T-cell (primary cell): ENCODE measurements around the gene ERICH2. TPM values are rescaled to one million over a fixed set of nuclear protein-coding genes. Genes with fewer than 3 reads are reported as not detected.

Source experiments
- ATAC-seq, 4 experiments: fragments of 200-7000 bp in 3 of 4; fragments of 150-1000 bp in 1 of 4; cut with Tn5 transposase; replicated peaks in 1 of 4; 1 replicate in 3 of 4; 2 replicates in 1 of 4; pipeline ENCODE4 v1.10.0; 2021; ENCODE audit warnings: moderate library complexity in 3 of 4, mild to moderate bottlenecking in 2 of 4, moderate number of reproducible peaks in 1 of 4
- CTCF ChIA-PET, 2 donors: fragments of 300-600 bp; sonication (Branson Sonifier 250); formaldehyde crosslinking; loops; one replicate each; lab custom pipeline; 2022; ENCODE audit warnings: antibody characterized with exemption in 2 of 2; lab: Charles Lee
- POLR2A ChIA-PET, 2 donors: fragments of 300-600 bp; sonication (Branson Sonifier 250); formaldehyde crosslinking; loops; one replicate each; lab custom pipeline; 2022; ENCODE audit warnings: antibody characterized with exemption in 2 of 2; lab: Charles Lee
- DNase-seq, 35 experiments: peaks; one replicate each; pipeline versions ENCODE4 v3.0.0 to v3.0.0-alpha.2; 2013 to 2023
- H3K27ac ChIP-seq: one replicate; pipeline ENCODE4 v1.5.1; 2013; ENCODE audit warnings: low read length
- H3K27me3 ChIP-seq, 2 experiments: replicated peaks in 1 of 2; 1 replicate in 1 of 2; 2 replicates in 1 of 2; pipeline versions ENCODE4 v1.6.1 to v1.7.0; 2013; ENCODE audit warnings: low read length in 1 of 2, mixed read lengths in 1 of 2; ENCODE audit not compliant: control insufficient read depth in 2 of 2, insufficient read depth in 2 of 2; ENCODE audit errors: extremely low read depth in 1 of 2
- H3K36me3 ChIP-seq, 2 donors: 1 replicate in 1 of 2; 2 replicates in 1 of 2; pipeline versions ENCODE4 v1.6.1 to v1.7.0; 2013; ENCODE audit warnings: low read length in 1 of 2; ENCODE audit not compliant: control insufficient read depth in 2 of 2, insufficient read depth in 1 of 2; ENCODE audit errors: extremely low read depth in 1 of 2
- H3K4me1 ChIP-seq, 2 experiments: 1 replicate in 1 of 2; 2 replicates in 1 of 2; pipeline versions ENCODE4 v1.6.1 to v1.7.0; 2013; ENCODE audit warnings: low read length in 2 of 2, mixed read lengths in 1 of 2; ENCODE audit not compliant: insufficient read depth in 2 of 2, control insufficient read depth in 1 of 2; ENCODE audit errors: extremely low read depth in 1 of 2
- H3K4me3 ChIP-seq, 2 donors: 1 replicate in 1 of 2; 2 replicates in 1 of 2; pipeline versions ENCODE4 v1.5.1 to v1.7.0; 2013; ENCODE audit warnings: mild to moderate bottlenecking in 2 of 2, low read length in 1 of 2, moderate library complexity in 1 of 2; ENCODE audit not compliant: control insufficient read depth in 1 of 2; ENCODE audit errors: extremely low read depth in 1 of 2
- H3K9me3 ChIP-seq: 2 replicates; pipeline ENCODE4 v1.7.0; 2013
- H3K27ac Mint-ChIP-seq, 2 donors: one replicate each; pipeline ENCODE4 v1.8.0; 2020 to 2021; ENCODE audit warnings: mild to moderate bottlenecking in 2 of 2, mixed read lengths in 2 of 2
- H3K27me3 Mint-ChIP-seq, 2 donors: one replicate each; pipeline ENCODE4 v1.8.0; 2021 to 2022; ENCODE audit warnings: mixed read lengths in 2 of 2
- H3K36me3 Mint-ChIP-seq: one replicate; pipeline ENCODE4 v1.8.0; 2021; ENCODE audit warnings: mixed read lengths
- H3K4me1 Mint-ChIP-seq, 3 donors: one replicate each; pipeline ENCODE4 v1.8.0; 2020 to 2022; ENCODE audit warnings: mixed read lengths in 3 of 3, mild to moderate bottlenecking in 1 of 3
- H3K4me3 Mint-ChIP-seq, 3 donors: one replicate each; pipeline ENCODE4 v1.8.0; 2020 to 2022; ENCODE audit warnings: mild to moderate bottlenecking in 3 of 3, mixed read lengths in 3 of 3, moderate library complexity in 3 of 3
- H3K9me3 Mint-ChIP-seq, 3 donors: one replicate each; pipeline ENCODE4 v1.8.0; 2020 to 2022; ENCODE audit warnings: mixed read lengths in 3 of 3
- WGBS: methylation state at CpG from one replicate; pipeline ENCODE4 v1.1.5; 2013; ENCODE audit warnings: missing lambda C conversion rate; ENCODE audit not compliant: insufficient coverage; 5-methylcytosine and 5-hydroxymethylcytosine counted together
- total RNA-seq, 35 experiments: library from RNA in 6 of 35; stranded (reverse) in 6 of 35; fragments of 120-200 nt in 1 of 35; gene quantifications; one replicate each; pipeline versions ENCODE4 v1.2.1 to v1.2.4 and lab custom pipeline; 2013 to 2026

The ERICH2 gene
- total RNA-seq, 5 donors from 2014 or later (not counting 1 experiment from before 2014, with no cell fraction given): not detected

DNA sequence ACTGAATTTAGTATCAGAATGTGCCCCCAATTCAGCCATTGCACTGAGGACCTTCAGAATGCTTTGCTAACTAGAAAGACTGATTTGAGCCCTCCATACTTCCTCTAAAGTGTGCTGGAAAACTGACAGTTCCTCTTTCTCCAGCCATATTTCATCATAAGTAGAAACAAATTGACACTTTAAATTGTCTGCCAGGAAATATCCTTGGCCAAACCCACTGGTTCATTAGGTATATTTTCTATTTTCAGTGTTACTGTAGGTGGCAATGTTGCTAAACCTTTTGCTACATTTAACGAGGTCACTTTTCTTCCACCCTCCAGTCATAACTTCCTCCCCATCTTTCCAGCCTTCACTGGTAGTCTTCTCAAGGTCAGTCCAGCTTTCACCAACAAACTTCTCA, 33.5 kb upstream of the ERICH2 start:
- Mint-ChIP-seq H3K9me3 (peaks cover 0 to 11% (median 0%) of the 10 kb centered on the region in 3 donors), H3K4me1 (no peaks in the 10 kb centered on the region), H3K27me3 (peaks cover 15% of the 10 kb centered on the region in 2 donors), H3K4me3 (no peak overlapping the region), H3K36me3 (no peaks in the 10 kb centered on the region), H3K27ac (no peak overlapping the region)
- H3K9me3 ChIP-seq: no peaks in the 10 kb centered on the region
- ChIA-PET POLR2A (no interaction called here), CTCF (interaction anchor here in 1 of 2 donors (0.5 kb wide), 1 partner anchor 352 kb away, joined by 3 read pairs; no protein-coding TSS in a partner anchor)
- H3K27me3 ChIP-seq: peaks cover 0 to 20% of the 10 kb centered on the region in 2 experiments
- H3K27ac ChIP-seq: no peak overlapping the region
- DNase-seq (no peak), ATAC-seq (no peak)
- WGBS: 0% methylated on average over 1 of the region's 1 CpG
- no peak overlapping the region for H3K4me3 ChIP-seq
- no peaks in the 10 kb centered on the region for H3K36me3 ChIP-seq
- no peaks in the 10 kb centered on the region for H3K4me1 ChIP-seq

DNA sequence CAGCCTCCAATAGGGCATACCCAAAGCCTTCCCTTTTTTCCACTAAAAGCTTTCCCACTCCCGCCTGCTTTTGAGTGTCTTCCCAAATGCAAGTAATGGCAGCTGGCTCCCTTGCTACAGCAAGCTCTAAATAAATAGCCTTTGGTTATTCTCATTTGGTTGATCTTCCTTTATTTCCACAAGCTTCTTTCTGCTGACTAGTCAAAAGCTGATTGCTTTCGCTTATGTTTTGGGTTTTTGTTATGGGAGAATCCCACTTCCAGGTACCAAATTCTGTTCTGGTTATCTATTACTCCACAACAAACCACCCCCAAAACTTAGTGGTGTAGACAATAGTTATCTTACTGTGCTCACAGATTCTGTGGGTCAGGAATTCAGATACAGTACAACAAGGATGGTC, 32.8 kb upstream of the ERICH2 start:
- Mint-ChIP-seq H3K4me3 (no peak overlapping the region), H3K4me1 (no peaks in the 10 kb centered on the region), H3K27ac (no peak overlapping the region), H3K9me3 (peaks cover 0 to 11% (median 0%) of the 10 kb centered on the region in 3 donors), H3K27me3 (peaks cover 14 to 15% of the 10 kb centered on the region in 2 donors), H3K36me3 (no peaks in the 10 kb centered on the region)
- whole genome bisulfite sequencing: 100% methylated on average over 1 of the region's 2 CpGs
- H3K27ac ChIP-seq: no peak overlapping the region
- POLR2A ChIA-PET: no interaction called here
- H3K27me3 ChIP-seq: peaks cover 0 to 20% of the 10 kb centered on the region in 2 experiments
- CTCF ChIA-PET: interaction anchor here (0.5 kb wide), 2 partner anchors 79 to 353 kb away, joined by 3 read pairs; partner anchors contain the start of gene GAD1 (in 1 of the 2)
- H3K9me3 ChIP-seq: no peaks in the 10 kb centered on the region
- no peaks in the 10 kb centered on the region for H3K36me3 ChIP-seq
- no peaks in the 10 kb centered on the region for H3K4me1 ChIP-seq
- no peak overlapping the region for H3K4me3 ChIP-seq
- no peak for ATAC-seq
- DNase-seq: no peak

DNA sequence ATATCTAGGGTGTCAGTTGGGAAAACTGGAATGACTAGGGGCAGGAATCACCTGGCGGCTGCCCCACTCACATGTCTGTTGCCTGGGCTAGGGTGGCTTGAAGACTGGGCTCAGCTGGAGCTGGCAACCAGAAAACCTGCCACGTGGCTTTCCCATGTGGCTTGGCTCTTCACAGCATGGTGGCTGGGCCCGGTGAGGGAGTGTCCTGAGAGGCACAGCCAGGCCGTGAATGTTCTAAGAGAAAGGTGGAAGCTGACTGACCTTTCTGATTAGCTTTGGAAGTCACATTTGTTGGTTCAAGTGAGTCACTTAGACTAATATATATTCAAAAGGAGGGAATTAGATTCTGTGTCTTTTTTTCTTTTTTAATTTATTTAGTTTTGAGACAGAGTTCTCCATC, 32.4 kb upstream of the ERICH2 start:
- Histone ChIP-seq H3K4me3 (no peak overlapping the region), H3K36me3 (no peaks in the 10 kb centered on the region), H3K27ac (no peak overlapping the region), H3K4me1 (no peaks in the 10 kb centered on the region), H3K9me3 (no peaks in the 10 kb centered on the region), H3K27me3 (peaks cover 0 to 20% of the 10 kb centered on the region in 2 experiments)
- Mint-ChIP-seq H3K27ac (no peak overlapping the region), H3K36me3 (no peaks in the 10 kb centered on the region), H3K4me1 (no peaks in the 10 kb centered on the region), H3K9me3 (peaks cover 0 to 11% (median 0%) of the 10 kb centered on the region in 3 donors), H3K4me3 (no peak overlapping the region), H3K27me3 (peaks cover 12 to 15% of the 10 kb centered on the region in 2 donors)
- ChIA-PET POLR2A (no interaction called here), CTCF (interaction anchor here in 1 of 2 donors (0.5 kb wide), 1 partner anchor 79 kb away, joined by 3 read pairs; the partner anchor contains the start of gene GAD1)
- DNase-seq (no peak), ATAC-seq (no peak)
- WGBS: 83% methylated on average over 1 of the region's 4 CpGs

DNA sequence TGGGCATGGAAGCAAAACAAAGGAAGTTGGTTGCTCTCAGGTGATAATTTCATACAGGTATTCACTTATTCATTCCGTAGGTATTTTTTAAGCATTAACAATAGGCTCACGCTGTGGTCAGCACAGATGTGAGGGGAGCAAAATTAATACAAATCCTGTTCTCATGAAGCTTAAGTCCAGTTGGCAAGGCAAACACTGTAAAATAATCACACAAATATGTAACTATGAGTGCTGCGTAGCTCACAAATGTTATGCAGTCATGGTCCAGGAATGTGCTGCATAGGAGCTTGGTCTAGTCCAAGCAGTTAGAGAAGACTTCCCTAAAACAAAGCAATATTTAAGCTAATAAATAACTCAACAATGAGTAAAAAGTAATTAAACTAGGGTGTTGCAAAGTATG, 31.1 kb upstream of the ERICH2 start:
- Histone ChIP-seq H3K4me3 (no peak overlapping the region), H3K27me3 (peaks cover 0 to 27% of the 10 kb centered on the region in 2 experiments), H3K36me3 (no peaks in the 10 kb centered on the region), H3K4me1 (no peaks in the 10 kb centered on the region), H3K27ac (no peak overlapping the region), H3K9me3 (no peaks in the 10 kb centered on the region)
- peaks cover 0 to 11% (median 0%) of the 10 kb centered on the region in 3 donors for H3K9me3 Mint-ChIP-seq
- ChIA-PET POLR2A (no interaction called here), CTCF (no interaction called here)
- DNase-seq (no peak), ATAC-seq (no peak)
- no CpG with 5 or more reads among the region's 3 CpGs for WGBS
- H3K27me3 Mint-ChIP-seq: peaks cover 13 to 17% of the 10 kb centered on the region in 2 donors
- H3K4me1 Mint-ChIP-seq: no peaks in the 10 kb centered on the region
- H3K36me3 Mint-ChIP-seq: no peaks in the 10 kb centered on the region
- no peak overlapping the region for H3K4me3 Mint-ChIP-seq
- H3K27ac Mint-ChIP-seq: no peak overlapping the region

DNA sequence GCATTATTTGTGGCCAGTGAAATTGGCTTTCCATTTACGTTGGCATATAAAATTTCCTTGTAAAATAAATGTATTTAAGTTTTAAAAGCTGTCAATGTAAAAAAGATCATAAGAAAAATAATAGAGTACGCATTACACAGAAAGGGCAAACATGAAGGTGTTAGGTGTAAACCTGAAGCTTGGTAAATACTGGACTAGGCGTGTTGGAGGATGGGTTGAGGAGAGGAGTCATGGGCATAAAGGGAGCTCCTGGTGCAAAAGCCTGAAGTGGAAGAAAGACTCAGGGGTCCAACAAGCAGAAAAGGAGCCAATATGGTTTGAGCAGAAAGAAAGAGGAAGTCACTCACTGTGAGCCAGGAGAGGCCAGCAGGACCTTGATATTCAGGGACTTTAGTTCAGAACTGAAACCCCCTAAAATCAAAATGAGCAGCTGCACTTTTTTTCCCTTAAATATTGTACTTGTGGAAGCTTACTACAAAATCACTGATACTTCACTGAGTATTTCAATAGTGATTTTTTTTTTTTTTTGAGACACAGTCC, 30.6 kb upstream of the ERICH2 start:
- Mint-ChIP-seq H3K36me3 (no peaks in the 10 kb centered on the region), H3K27me3 (peaks cover 18 to 21% of the 10 kb centered on the region in 2 donors), H3K9me3 (peaks cover 0 to 11% (median 0%) of the 10 kb centered on the region in 3 donors), H3K4me1 (no peaks in the 10 kb centered on the region), H3K27ac (no peak overlapping the region), H3K4me3 (no peak overlapping the region)
- no peaks in the 10 kb centered on the region for H3K9me3 ChIP-seq
- no peak overlapping the region for H3K27ac ChIP-seq
- no peak for DNase-seq
- no peak for ATAC-seq
- peaks cover 0 to 27% of the 10 kb centered on the region in 2 experiments for H3K27me3 ChIP-seq
- ChIA-PET POLR2A (no interaction called here), CTCF (no interaction called here)
- H3K4me1 ChIP-seq: no peaks in the 10 kb centered on the region
- 88% methylated on average over 1 of the region's 3 CpGs for WGBS
- no peak overlapping the region for H3K4me3 ChIP-seq
- no peaks in the 10 kb centered on the region for H3K36me3 ChIP-seq

DNA sequence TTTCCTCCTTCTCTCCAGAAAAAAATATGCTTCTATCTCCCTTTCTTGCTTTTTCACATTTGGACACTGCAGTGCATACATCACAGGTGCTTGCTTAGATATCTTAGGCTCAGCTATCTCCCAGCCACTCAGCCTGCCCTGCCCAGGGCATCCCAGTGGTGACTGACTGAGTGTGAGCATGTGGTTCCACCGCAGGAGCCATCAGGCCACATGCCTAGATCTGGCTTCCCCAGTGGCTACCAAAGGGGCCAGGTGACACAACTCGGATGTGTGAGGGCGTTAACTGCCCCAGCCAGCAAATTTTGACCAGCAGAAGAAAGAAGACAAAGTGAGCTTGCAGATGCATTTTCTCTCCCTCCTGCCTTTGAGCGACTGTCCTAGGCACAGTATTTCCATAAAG, 29.5 kb upstream of the ERICH2 start:
- Mint-ChIP-seq H3K36me3 (no peaks in the 10 kb centered on the region), H3K4me3 (no peak overlapping the region), H3K9me3 (peaks cover 0 to 11% (median 0%) of the 10 kb centered on the region in 3 donors), H3K27me3 (peaks cover 26 to 28% of the 10 kb centered on the region in 2 donors), H3K27ac (no peak overlapping the region), H3K4me1 (no peaks in the 10 kb centered on the region)
- Histone ChIP-seq H3K27ac (no peak overlapping the region), H3K4me1 (no peaks in the 10 kb centered on the region), H3K9me3 (no peaks in the 10 kb centered on the region), H3K4me3 (no peak overlapping the region), H3K27me3 (peaks cover 0 to 26% of the 10 kb centered on the region in 2 experiments), H3K36me3 (no peaks in the 10 kb centered on the region)
- 68% methylated on average over 4 of the region's 4 CpGs for WGBS
- DNase-seq (no peak), ATAC-seq (no peak)
- ChIA-PET POLR2A (no interaction called here), CTCF (interaction anchor here in 1 of 2 donors (0.5 kb wide), 1 partner anchor 292 kb away, joined by 3 read pairs; no protein-coding TSS in a partner anchor)
